Measurements from ENCODE around the gene CBFA2T2. TPM values are rescaled to one million over a fixed set of nuclear protein-coding genes. Genes with fewer than 3 reads are reported as not detected.

CBFA2T2 gene
- total and polyA plus RNA-seq, 10 of the 15 experiments (the other 5 are each of a cell fraction or from before 2014, with no cell fraction given), result 0.61 to 8.6 (median 5.5) TPM

GRCh38 chr20:33575282-33575681 lies 85.4 kb downstream of the CBFA2T2 start:
- ChIA-PET POLR2A (no interaction called here), RAD21 (ENCODE audit: unreplicated experiment) (interaction anchor here (0.9 kb wide), 1 partner anchor 37 kb away, joined by 3 read pairs; no protein-coding TSS in a partner anchor), CTCF (interaction anchor here (1.9 kb wide), 1 partner anchor 15 kb away, joined by 8 read pairs; no protein-coding TSS in a partner anchor), SMC1A (ENCODE audit: uncharacterized antibody, unreplicated experiment) (interaction anchor here (1.0 to 1.1 kb wide), 2 partner anchors 14 to 54 kb away, joined by 3 read pairs; no protein-coding TSS in a partner anchor)
- H3K9ac ChIP-seq (ENCODE audit: control insufficient read depth, insufficient read depth, low read length), result no peak overlapping the region
- H4K20me1 ChIP-seq (ENCODE audit: control insufficient read depth, insufficient read depth), result no peaks in the 10 kb centered on the region
- intact Hi-C loops (cut with micrococcal nuclease; ENCODE audit: unreplicated experiment), result no loop called here
- H3K4me1 ChIP-seq (ENCODE audit: control insufficient read depth, insufficient read depth, low read length), result no peaks in the 10 kb centered on the region; the same call in 1 of the 2 replicates
- TF ChIP-seq CBX5 (IDR thresholded peaks at IDR 0.05; ENCODE audit: low read depth) (no peak), ZBED1 (IDR thresholded peaks at IDR 0.05; ENCODE audit: borderline replicate concordance) (no peak), BHLHE40 (IDR thresholded peaks at IDR 0.05; ENCODE audit: borderline replicate concordance in 1 of 2, low read depth in 2 of 2, low read length in 1 of 2) (no peak), SREBF1 (IDR thresholded peaks at IDR 0.05; ENCODE audit: low read length) (no peak), BCL3 (IDR thresholded peaks at IDR 0.05; ENCODE audit: borderline replicate concordance, insufficient read depth, low read depth, low read length, poor library complexity, severe bottlenecking) (no peak), PBX3 (IDR thresholded peaks at IDR 0.05; ENCODE audit: insufficient replicate concordance, low read depth, low read length) (no peak)
- in situ Hi-C loops (cut with MboI), result no loop called here
- no peak overlapping the region for H3K4me3 ChIP-seq
- WGBS (ENCODE audit: insufficient coverage, insufficient replicate concordance, low lambda C conversion rate, missing lambda C conversion rate), result 92% methylated on average over 3 of the region's 3 CpGs
- no peak for ATAC-seq
- no peak for FAIRE-seq
- no peaks in the 10 kb centered on the region for H3K79me2 ChIP-seq (ENCODE audit: control insufficient read depth, insufficient read depth, low read length)
- H3K36me3 ChIP-seq (ENCODE audit: control insufficient read depth in 2 of 2, insufficient read depth in 2 of 2, low read length in 1 of 2), result no peaks in the 10 kb centered on the region
- H3K4me2 ChIP-seq (ENCODE audit: control insufficient read depth, insufficient read depth), result no peak overlapping the region
- BruUV-seq (replicated peaks), result no TSS peak
- H3K27ac ChIP-seq (ENCODE audit: control insufficient read depth, insufficient read depth), result no peak overlapping the region
- no peaks in the 10 kb centered on the region for H3K27me3 ChIP-seq (replicated peaks in 1 of 2; ENCODE audit: control insufficient read depth in 2 of 2, insufficient read depth in 2 of 2, low read length in 1 of 2)
- H3K9me3 ChIP-seq (replicated peaks; ENCODE audit: control insufficient read depth, insufficient read depth, low read length), result no peaks in the 10 kb centered on the region
- no peak for DNase-seq (ENCODE audit: low read depth, low spot score)
- H2AFZ ChIP-seq (ENCODE audit: control insufficient read depth, low read depth, low read length), result no peak overlapping the region
